Breast epithelium (tissue), 3 donors: Measurements from ENCODE around the gene PHF12.

Experiments used
- CTCF ChIP-seq, 3 donors: fragments of 450-650 bp; IDR thresholded peaks; one replicate each; pipeline ENCODE4 v1.5.1; 2016 to 2017; ENCODE audit warnings: antibody characterized with exemption in 3 of 3, mild to moderate bottlenecking in 3 of 3, moderate library complexity in 3 of 3
- POLR2A ChIP-seq: fragments of 450-650 bp; IDR thresholded peaks from one replicate; pipeline ENCODE4 v1.6.1; 2016; ENCODE audit warnings: antibody characterized with exemption, mild to moderate bottlenecking, moderate library complexity
- POLR2AphosphoS5 ChIP-seq, 3 donors: sonication (generic); formaldehyde crosslinking; IDR thresholded peaks; one replicate each; pipeline ENCODE4 v1.6.1; 2017; ENCODE audit warnings: antibody characterized with exemption in 3 of 3

GRCh38 chr17:28864991-28865849 is 86.1 kb downstream of the PHF12 start:
- TF ChIP-seq CTCF (IDR thresholded peaks at IDR 0.05): no peak
- TF ChIP-seq POLR2AphosphoS5 (IDR thresholded peaks at IDR 0.05): no peak
- no peak for TF ChIP-seq POLR2A
